ENCODE results near the gene MCAM.

DNA sequence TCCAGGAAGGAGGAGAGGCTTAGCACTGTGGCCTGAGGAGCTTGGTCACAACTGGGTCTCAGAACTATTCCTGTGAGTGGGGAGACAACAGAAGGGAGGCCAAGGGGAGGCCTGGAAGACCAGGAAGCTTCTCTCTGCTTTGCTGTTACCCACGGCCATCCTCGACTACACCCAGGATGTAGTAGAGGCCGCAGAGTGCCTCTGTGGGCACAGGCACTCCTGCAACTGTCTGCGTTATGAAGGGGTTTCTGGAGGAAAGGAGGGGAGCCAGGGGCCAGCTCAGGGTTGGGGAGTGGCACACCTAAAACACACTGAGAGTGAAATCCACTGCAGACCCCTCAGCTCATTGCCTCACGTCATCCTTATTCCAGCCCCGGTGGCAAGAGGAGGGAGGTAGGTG, 33.4 kb upstream of the MCAM start:
- no peak for TF ChIP-seq BHLHE40 (IDR thresholded peaks at IDR 0.05; ENCODE audit: borderline replicate concordance)
- TF ChIP-seq HDGF (IDR thresholded peaks at IDR 0.05; ENCODE audit: borderline replicate concordance) = no peak
- TF ChIP-seq ELF4 (IDR thresholded peaks at IDR 0.05) = no peak
- TF ChIP-seq ARNT (IDR thresholded peaks at IDR 0.05) = no peak
- no peak for TF ChIP-seq SP1 (IDR thresholded peaks at IDR 0.05)
- no peak for TF ChIP-seq NFRKB (IDR thresholded peaks at IDR 0.05)
- no peak for TF ChIP-seq TARDBP (IDR thresholded peaks at IDR 0.05)
- no peak for TF ChIP-seq FOXK2 (IDR thresholded peaks at IDR 0.05)
- no peak for TF ChIP-seq FOXA1 (IDR thresholded peaks at IDR 0.05)
- no peak for TF ChIP-seq CTBP1 (IDR thresholded peaks at IDR 0.05; ENCODE audit: borderline replicate concordance)
- TF ChIP-seq FOXM1 (IDR thresholded peaks at IDR 0.05; ENCODE audit: borderline replicate concordance) = no peak
- TF ChIP-seq SUZ12 (IDR thresholded peaks at IDR 0.05) = no peak
- no peak for TF ChIP-seq L3MBTL2 (conservative IDR thresholded peaks at IDR 0.05)
- no peak for TF ChIP-seq ZNF384 (IDR thresholded peaks at IDR 0.05)
